ENCODE data around the gene PHF8. TPM values are rescaled to one million over a fixed set of nuclear protein-coding genes. Genes with fewer than 3 reads are reported as not detected.

The PHF8 gene
- total RNA-seq = 38.8 and 41.8 TPM in 2 replicates

DNA sequence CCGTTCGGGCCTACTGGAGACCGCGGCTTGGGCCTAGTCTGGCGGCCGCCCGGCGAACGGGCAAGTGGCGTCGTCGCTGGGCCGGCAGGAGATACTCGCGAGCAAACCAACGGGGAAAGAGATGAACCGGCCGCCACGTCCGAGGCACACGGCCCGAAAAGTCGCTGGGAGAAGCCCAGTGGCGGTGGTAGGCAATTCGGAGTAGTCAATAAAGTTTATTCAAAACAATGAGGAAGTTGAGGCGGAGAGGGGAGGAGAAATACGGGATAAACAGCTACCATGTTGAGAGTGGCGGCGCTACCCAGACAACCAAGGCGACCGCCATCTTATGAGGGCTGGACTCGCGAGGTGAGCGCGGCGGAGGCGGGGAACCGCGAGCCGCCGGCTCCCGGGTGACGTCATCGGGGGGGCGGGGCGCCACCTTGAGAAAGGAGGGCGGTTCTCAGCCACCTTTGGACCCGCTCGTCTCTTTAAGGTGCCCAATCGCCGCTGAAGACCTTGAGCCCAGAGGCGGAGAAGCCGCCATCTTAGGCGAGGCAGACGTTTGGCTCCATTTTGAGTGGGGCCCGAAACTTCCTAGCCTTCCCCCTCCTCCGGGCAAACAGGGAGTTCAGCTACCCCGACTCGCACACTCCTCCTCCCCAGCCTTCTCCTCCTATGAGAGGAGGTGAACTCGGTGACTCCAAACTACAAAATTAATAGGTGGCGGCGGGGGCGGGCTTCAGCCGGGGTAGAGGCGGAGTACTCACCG, at the start of gene PHF8:
PHF8 (minus strand) TSS at position 348 of the 751 bp plus-strand sequence. CDS start 1,745 bp downstream, outside the sequence.
- intact Hi-C loops (cut with micrococcal nuclease) = loop anchor here (1.0 to 10.0 kb wide), 8 partner anchors 139 to 956 kb away; partner anchors contain the start of genes APEX2, FAM120C, KANTR and RIBC1

DNA sequence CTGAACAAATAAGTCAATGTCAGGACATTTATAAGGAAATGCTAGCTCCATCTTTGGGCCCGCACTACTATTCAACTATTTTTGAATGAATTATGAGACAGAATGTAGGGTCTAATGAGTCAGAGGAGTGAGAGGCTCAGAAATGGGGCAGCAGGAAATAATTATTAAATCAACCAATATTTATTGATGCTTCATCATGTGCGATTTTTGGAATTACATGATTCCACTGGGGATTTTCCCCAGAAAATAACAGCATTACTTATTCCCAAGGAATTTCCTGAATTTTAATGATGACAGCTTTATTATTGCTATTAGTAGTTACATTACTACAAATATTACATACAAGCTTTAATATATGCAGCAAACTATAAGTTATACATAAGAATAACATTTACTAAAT, 49.3 kb upstream of the PHF8 start:
- intact Hi-C loops (cut with micrococcal nuclease) = no loop called here

DNA sequence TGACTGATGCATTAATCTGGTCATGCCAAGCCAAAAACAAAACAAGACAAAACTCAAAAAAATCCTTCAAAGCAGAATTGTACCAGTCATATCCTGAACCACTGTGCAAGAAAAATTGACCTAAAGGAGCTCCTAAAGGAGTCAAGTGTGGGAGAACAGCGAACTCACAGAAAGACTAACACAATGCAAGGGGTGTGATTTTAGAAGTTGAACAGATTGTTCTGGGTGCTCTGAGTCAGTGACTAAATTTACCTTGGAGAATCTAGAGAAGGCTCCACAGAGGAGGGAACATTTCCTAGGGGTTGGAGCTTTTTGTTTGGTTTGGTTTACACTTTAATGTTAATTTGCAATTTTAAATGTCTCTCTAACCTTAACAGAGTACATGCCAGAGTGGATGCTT, 48.9 kb upstream of the PHF8 start:
- intact Hi-C loops (cut with micrococcal nuclease) = no loop called here

DNA sequence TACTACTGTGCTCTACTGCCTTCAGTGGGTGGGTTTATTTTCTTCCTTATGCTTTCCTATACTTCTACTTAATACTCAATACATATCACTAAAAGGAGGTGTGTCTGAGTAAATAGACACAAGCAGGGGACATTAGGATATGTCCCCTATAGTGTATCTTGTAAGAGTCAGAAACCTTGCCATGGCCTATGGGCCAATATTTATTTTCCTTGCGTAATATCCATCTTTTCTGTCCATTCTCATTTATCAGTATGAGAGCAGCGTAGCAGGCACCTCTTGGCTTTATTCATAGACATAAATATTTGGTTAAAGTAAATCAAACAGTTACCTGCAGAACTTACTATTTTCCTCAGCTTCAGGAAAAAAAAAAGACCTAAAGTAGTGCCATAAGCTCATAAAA, 46.6 kb upstream of the PHF8 start:
- intact Hi-C loops (cut with micrococcal nuclease) = no loop called here

DNA sequence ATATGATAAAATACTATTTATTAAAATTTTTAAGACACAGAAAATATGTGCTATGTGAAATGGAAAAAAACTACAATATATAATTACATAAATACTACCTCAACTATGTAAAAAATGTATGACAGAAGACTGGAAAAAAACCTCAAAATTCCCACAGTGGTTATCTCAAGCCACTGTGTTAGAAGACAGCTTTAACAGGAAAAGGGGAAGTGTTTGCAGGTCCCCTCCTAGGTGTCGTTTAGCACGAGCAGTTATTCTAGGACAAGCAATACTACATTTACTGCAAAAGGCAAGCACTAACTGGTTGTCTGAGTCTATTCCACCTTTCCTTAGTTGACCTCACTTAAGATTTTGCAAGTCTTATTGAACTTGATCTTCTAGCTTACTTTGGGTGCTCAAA, 44.9 kb upstream of the PHF8 start:
- intact Hi-C loops (cut with micrococcal nuclease) = no loop called here

DNA sequence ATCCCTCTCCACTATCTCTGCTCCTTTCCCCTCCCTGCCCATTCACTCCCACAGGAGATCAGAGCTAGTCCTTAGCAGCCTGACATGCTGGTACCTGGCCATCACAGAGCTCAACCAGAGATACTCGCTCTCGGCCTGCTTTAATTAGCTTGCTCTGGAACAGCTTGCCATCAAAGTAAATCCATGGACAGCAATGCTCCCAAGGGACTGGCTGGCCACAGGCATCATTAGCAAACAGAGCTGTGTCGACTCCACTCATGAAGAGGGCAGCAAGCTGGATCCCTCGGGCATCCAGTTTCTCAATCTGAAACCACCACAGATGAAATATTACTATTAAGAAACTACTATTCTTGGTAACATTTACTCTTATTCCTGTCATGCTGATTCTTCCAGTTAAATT, 43.4 kb upstream of the PHF8 start:
- intact Hi-C loops (cut with micrococcal nuclease) = no loop called here

DNA sequence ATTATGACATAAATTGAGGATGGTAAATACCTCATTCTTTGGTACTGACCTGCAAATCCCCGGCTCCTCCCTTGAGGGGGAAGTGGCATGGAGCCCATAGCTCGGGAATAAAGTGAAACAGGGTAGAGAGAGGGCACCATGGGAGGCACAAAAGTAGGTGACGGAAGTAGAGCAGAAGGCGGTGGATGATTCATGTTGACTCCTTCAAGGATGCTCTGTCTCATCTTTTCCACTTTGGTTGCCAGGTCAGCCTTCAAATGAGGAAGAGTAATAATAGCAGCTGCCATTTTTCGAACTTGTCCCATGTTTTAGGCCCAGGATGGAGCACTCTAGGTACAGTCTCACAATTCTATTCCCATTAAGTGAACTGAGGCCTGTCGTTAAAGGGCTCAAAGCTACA, 41.4 kb upstream of the PHF8 start:
- intact Hi-C loops (cut with micrococcal nuclease) = no loop called here

DNA sequence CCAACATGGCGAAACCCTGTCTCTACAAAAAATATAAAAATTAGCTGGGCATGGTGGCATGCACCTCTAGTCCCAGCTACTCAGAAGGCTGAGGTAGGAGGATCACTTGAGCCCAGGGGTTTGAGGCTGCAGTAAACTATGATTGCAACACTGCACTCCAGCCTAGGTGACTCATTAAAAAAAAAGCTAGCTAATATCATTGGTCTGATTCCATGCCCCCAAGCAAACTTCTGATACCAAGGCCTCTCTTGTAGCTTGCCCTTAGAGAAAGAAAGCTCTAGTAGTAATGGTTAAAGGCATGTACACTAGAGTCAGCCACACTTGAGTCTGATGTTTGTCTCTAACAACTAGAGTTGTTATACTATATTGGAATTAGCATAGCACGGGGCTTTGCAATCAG, 32.6 kb upstream of the PHF8 start:
- intact Hi-C loops (cut with micrococcal nuclease) = no loop called here

DNA sequence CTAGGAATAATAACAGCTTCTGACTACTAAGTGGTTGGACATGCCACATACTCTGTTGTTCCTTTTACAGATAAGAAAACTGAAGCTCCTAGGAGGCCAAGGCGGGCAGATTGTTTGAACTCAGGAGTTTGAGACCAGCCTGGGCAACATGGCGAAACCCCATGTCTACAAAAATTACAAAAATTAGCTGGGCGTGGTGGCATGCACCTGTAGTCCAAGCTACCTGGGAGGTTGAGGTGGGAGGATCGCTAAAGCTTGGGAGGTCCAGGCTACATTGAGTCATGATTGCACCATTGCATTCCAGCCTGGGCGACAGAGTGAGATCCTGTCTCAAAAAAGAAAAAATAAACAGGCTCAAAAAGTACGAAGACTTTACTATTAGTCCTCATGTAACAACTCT, 30.6 kb upstream of the PHF8 start:
- intact Hi-C loops (cut with micrococcal nuclease) = no loop called here

DNA sequence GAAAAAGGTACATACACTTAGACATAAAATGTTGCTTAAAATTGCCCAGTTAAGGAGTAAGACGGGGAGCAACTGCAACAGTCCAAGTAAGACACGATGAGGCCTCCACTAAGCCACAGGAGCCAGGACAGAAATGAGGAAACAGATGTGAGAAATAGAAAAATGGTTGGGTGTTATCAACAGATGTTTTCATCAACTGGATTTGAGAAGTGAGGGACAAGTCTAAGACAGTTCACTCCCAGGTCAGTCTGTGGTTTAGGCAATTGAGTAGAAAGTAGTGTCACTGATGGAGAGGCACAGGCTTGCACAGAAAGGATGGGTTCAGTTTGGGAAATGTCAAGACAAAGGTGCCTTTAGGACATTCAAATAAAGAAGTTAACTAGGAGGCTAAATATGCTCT, 23.5 kb upstream of the PHF8 start:
- intact Hi-C loops (cut with micrococcal nuclease) = no loop called here

DNA sequence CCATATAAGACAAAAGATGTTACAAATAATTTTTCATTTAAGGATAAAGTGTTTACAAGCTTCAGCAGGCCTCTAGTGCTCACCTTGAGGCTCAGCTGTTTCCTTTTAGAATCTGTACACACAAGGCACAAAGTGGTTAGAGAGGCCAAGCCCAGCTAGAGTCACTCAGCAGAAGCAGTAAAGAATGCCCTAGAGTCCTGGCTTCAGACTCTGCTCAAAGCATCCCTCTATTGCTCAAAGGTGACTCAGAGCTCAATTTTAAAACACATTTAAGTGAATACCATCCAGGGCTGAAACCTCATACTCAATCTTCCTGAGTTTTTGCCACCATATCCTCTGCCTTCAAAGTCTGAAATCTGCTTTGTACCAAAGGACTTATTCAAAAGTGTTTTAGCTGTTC, 22.6 kb upstream of the PHF8 start:
- intact Hi-C loops (cut with micrococcal nuclease) = no loop called here

DNA sequence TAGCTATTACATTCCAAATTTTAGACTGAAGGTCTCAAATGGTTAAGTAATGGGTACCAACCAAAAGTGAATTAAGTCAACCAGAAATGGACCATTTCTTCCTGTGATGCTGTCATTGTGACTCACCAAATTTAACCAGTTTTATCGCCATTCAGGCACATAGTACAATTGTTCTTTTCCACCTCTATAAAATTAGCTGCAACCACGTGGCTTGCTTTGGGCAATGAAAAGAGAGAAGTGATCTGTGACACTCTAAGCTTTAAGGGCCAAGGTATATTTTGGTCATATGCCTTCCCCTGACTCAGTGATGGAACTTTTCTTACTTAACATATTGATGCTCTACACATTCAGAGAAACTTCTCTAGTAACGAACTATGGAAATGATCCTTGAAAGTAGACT, 20.3 kb upstream of the PHF8 start:
- intact Hi-C loops (cut with micrococcal nuclease) = no loop called here

DNA sequence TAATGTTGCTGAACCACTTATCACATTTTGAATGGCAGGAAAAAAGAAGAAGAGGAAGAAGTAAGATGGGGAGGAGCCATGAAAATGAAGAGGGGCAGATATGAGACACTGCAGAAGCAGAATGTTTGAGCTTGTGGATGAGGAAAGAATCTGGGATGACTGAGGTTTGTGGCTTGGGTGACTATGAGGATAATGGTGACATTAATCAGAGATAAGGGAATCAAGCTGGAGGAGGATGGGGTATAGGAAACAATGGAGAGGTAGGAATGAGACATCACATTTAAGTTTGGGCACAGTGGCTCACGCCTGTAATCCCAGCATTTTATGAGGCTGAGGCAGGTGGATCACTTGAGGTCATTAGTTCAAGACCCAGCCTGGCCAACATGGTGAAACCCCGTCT, 19.1 kb upstream of the PHF8 start:
- intact Hi-C loops (cut with micrococcal nuclease) = no loop called here

DNA sequence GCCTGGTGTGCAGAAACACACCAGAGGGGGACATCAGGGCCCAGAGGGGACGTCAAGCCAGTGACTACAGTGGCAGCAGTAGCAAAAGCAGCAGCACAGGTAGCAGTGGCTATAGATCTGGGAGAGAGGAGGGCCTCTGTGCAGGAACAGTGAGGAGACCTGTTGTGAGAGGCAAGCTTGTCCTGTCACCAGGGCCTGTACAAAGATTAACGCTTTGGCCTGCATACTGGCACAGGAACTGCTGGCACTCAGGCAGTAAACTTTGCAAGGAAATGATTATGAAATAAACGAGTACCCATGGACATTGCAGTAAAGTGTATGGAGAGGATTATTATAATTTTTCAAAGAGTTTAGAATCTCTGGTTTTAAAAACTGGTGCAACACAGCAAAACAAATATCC, 5.5 kb upstream of the PHF8 start:
- intact Hi-C loops (cut with micrococcal nuclease) = loop anchor here (10.0 kb wide), 2 partner anchors 335 to 625 kb away; partner anchors contain the start of genes RIBC1 and SMC1A

DNA sequence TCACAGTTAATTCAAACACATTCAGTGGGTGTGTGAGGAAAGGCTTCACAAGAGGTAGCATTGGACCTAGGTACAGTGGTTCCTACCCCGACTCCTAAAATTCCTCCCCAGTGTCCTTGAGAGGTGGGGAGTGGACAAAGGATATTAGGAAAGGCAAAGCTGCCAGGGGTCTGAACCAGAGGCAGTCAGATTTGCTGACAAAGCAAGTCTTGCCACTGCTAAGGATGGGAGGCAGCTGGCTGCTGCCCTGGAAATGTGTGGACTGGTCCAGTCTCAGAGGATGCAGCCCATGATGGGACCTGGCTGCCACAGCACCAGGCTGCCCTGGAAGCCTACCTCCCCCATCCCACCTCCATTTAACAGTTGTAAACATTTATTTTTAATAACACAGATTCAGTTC, 4.1 kb upstream of the PHF8 start:
- intact Hi-C loops (cut with micrococcal nuclease) = loop anchor here (10.0 kb wide), 2 partner anchors 334 to 624 kb away; partner anchors contain the start of genes RIBC1 and SMC1A

DNA sequence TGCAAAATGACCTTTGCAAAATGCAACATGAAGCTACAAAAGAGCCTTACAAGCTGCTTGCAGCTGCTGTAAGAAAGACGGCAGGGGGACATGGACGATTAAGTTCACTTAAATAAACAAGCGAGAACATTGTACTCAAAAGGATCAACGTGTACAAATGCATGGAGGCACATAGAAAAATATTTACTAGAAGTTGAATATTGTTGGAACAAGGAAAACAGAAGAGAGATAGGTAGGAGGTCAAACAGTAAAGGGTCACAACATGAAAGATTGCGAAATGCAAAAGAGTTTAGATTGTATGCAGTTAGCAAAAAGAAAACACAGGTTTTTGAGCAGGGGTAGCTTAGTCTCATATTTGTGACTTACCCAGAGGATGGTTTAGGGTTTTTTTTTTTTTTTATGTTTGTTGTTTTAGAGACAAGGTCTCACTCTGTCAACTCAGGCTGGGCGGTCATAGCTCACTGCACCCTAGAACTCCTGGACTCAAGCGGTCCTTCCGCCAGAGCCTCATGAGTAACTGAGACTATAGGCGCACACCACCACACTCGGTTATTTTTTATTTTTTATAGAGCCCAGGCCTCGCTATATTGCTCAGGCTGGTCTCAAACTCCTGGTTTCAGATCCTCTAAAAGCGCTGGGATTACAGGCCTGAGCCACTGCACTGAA, 1.4 kb upstream of the PHF8 start:
- intact Hi-C loops (cut with micrococcal nuclease) = loop anchor here (1.0 to 10.0 kb wide), 4 partner anchors 331 to 955 kb away; partner anchors contain the start of genes APEX2, GNL3L, RIBC1 and SMC1A

DNA sequence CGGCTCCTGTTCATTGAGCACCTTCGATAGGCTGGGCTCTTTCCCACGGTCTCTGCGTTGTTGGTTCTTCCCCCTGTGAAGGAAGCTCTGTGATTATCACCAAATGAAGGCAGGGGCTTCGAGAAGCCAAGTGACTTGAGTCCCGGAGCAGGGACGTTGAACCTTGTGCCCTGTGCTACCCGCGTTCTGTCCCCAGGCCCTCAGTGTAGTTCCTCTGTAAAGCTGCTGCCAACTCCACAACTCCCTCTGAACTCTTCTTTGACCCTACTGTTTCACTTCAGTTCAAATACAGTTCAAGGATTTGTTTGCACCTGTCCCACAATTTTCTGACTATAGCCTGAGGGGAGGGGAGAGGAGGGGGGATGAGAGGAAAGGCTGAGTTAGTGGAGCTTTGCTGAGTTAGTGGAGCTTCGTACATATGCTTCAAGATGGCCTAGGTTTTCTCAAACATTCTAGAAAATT, 635 bp upstream of the PHF8 start:
- intact Hi-C loops (cut with micrococcal nuclease) = loop anchor here (1.0 to 10.0 kb wide), 9 partner anchors 138 to 956 kb away; partner anchors contain the start of genes APEX2, FAM120C, GNL3L and KANTR

DNA sequence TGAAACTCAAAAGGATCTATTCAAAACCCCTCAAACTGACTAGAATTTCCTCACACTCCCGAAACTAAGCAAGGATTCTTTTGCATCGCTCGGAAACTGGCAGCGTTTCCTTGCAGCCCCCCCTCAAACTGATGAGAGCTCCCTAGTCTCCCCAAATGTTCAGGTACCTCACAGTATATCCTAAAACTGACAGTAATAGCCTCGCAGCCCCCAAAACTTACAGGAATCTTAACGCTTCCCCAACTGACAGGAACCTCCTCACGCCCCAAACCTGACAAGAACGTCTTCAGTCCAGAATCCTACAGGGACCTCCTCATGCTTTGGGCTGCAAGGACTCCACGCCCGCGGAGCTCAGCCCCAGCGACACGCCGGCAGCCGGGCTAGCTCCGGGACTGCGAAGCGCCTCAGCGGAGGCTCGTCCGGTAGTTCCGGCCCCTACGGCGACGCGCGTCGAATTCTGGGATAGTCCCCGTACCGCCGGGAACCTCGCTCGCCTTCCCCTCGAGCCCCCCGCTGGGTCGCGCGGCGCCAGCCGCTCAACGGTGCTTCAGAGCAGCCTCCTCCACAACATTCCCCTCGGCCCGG, 640 bp downstream of the PHF8 start:
- intact Hi-C loops (cut with micrococcal nuclease) = loop anchor here (1.0 to 10.0 kb wide), 9 partner anchors 140 to 1117 kb away; partner anchors contain the start of genes APEX2, FAM120C, KANTR and RIBC1

DNA sequence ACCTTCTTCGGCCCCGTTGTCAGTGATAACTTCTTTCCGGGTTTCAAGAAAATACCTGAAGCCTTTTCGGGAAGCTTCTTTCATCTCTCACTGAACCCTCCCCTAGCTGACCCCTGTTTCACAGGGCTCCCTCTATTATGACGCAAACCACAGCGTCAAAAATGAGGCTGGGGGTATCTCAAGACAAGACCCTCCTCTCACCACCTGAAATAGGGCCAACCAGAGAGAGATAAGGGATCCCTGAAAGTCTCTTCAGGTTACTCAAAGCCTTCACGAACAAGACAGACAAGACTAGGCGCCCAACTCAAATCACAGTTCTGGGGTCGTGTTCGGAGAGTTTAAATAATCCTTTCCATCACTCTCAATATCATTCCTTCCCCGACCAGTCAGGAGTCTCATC, 1.2 kb downstream of the PHF8 start:
- intact Hi-C loops (cut with micrococcal nuclease) = loop anchor here (2.0 to 10.0 kb wide), 4 partner anchors 328 to 1118 kb away; partner anchors contain the start of genes KANTR, RIBC1 and SMC1A

DNA sequence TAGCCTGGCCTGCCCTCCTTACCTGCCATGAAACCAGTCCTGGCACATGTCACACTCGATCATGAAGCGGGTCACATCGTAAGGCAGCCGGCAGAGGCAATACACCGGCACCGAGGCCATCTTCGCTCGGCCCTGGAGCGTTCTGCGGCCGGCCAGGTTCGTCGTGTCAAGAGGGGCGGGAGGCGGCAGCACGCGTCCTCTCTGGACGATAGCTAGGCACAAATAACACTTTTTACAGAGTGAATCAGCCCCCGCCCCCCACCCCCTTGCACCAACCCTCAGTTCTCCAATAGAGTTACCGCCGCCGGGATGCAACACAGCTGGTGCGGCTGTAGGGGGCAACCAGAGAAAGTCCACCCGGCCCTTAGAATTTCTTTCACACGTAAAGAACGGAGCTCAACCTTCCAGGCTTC, 1.7 kb downstream of the PHF8 start:
- intact Hi-C loops (cut with micrococcal nuclease) = loop anchor here (2.0 to 10.0 kb wide), 4 partner anchors 328 to 1118 kb away; partner anchors contain the start of genes KANTR, RIBC1 and SMC1A

DNA sequence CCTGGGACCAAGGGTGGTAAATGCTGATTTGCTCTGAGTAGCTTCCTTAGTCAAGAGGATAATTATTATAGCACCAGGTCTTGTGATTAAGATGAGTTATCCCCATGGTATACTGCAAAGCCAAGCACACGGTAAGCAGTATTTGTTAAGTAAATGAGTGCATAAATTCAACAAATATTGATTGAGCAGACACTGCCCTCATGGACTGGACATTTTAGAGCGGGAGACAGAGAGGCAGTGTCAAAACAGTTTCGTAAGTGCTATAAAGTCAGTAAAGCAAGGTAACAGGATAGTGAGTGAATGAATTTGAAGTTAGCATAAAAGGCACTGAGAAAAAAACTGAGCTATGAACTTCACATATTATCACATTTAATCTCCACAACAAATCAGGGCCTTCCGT, 13.9 kb downstream of the PHF8 start:
- intact Hi-C loops (cut with micrococcal nuclease) = no loop called here

All from T-helper 2 cell treated with Interferon-gamma antibody and Interleukin-4, amounts not matched to agents 100 ng/mL and 5 ng/mL, for 36 hours (primary cell).